Smooth muscle cell (in vitro differentiated cells): ENCODE measurements around the gene ZC3H13. TPM values are rescaled to one million over a fixed set of nuclear protein-coding genes. Genes with fewer than 3 reads are reported as not detected.

Experiments
- DNase-seq: peaks from one replicate; lab custom pipeline; 2025; ENCODE audit not compliant: unreplicated experiment; lab: John Stamatoyannopoulos, UW
- H2AFZ ChIP-seq: fragments of 200-600 bp; sonication (generic); 2 replicates; pipeline ENCODE4 v1.6.0; 2016; ENCODE audit warnings: antibody characterized with exemption, low read depth, mild to moderate bottlenecking
- H3F3A ChIP-seq: fragments of 200-600 bp; sonication (generic); 2 replicates; pipeline ENCODE4 v1.6.0; 2017; ENCODE audit warnings: antibody characterized with exemption, low read depth
- H3K27ac ChIP-seq: fragments of 200-600 bp; sonication (generic); 2 replicates; pipeline ENCODE4 v1.5.1; 2016; ENCODE audit warnings: low read depth, mild to moderate bottlenecking
- H3K27me3 ChIP-seq: fragments of 200-600 bp; sonication (generic); 2 replicates; pipeline ENCODE4 v1.6.1; 2016; ENCODE audit warnings: low read depth, mild to moderate bottlenecking
- H3K36me3 ChIP-seq: fragments of 200-600 bp; sonication (generic); 2 replicates; pipeline ENCODE4 v1.5.1; 2016; ENCODE audit warnings: low read depth
- H3K4me1 ChIP-seq: fragments of 200-600 bp; sonication (generic); 2 replicates; pipeline ENCODE4 v1.5.1; 2016; ENCODE audit warnings: low read depth
- H3K4me2 ChIP-seq: fragments of 200-600 bp; sonication (generic); 2 replicates; pipeline ENCODE4 v1.6.0; 2016; ENCODE audit warnings: mild to moderate bottlenecking
- H3K4me3 ChIP-seq: fragments of 200-600 bp; sonication (generic); 2 replicates; pipeline ENCODE4 v1.5.1; 2016; ENCODE audit warnings: mild to moderate bottlenecking
- H3K79me2 ChIP-seq: fragments of 200-600 bp; sonication (generic); 2 replicates; pipeline ENCODE4 v1.6.0; 2016; ENCODE audit warnings: low read depth, mild to moderate bottlenecking
- H3K9ac ChIP-seq: fragments of 200-600 bp; sonication (generic); 2 replicates; pipeline ENCODE4 v1.6.0; 2016; ENCODE audit warnings: low read depth
- H3K9me3 ChIP-seq: fragments of 200-600 bp; sonication (generic); replicated peaks from 2 replicates; pipeline ENCODE4 v1.5.1; 2016; ENCODE audit warnings: low read depth
- H4K20me1 ChIP-seq: fragments of 200-600 bp; sonication (generic); 2 replicates; pipeline ENCODE4 v1.6.0; 2016; ENCODE audit warnings: low read depth
- CTCF ChIP-seq: fragments of 200-600 bp; sonication (generic); IDR thresholded peaks from 2 replicates; pipeline ENCODE4 v1.5.1; 2017; ENCODE audit warnings: borderline replicate concordance, mild to moderate bottlenecking, antibody characterized with exemption; ENCODE audit not compliant: insufficient read depth, poor library complexity, severe bottlenecking
- WGBS: methylation state at CpG from one replicate; pipeline ENCODE4 v1.1.7; 2016; ENCODE audit warnings: low lambda C conversion rate; 5-methylcytosine and 5-hydroxymethylcytosine counted together
- polyA plus RNA-seq: library from polyadenylated mRNA; unstranded; fragments of >200 nt; fragmentation: Nextera tagmentation; extraction: Ambion mirVana; gene quantifications from 2 replicates; pipeline ENCODE4 v1.2.1, GENCODE V29; 2016
- total RNA-seq: library from RNA; depleted of rRNA; stranded (reverse); fragments of >200 nt; gene quantifications from 2 replicates; pipeline ENCODE4 v1.2.3, GENCODE V29; 2014

Gene ZC3H13
- total and polyA plus RNA-seq, 2 experiments from 2014 or later: 20.4 to 37.7 TPM

GRCh38 chr13:46101002-46101401 lies 48.5 kb upstream of the ZC3H13 start:
- H3K36me3 ChIP-seq: no peaks in the 10 kb centered on the region
- H3K9ac ChIP-seq: no peak overlapping the region
- no peak for DNase-seq
- H3K4me1 ChIP-seq: no peaks in the 10 kb centered on the region
- H3K27ac ChIP-seq: no peak overlapping the region
- no peaks in the 10 kb centered on the region for H3F3A ChIP-seq
- H3K79me2 ChIP-seq: no peaks in the 10 kb centered on the region
- H3K4me3 ChIP-seq: no peak overlapping the region
- H3K27me3 ChIP-seq: no peaks in the 10 kb centered on the region
- 91% methylated on average over 4 of the region's 4 CpGs for WGBS
- no peaks in the 10 kb centered on the region for H4K20me1 ChIP-seq
- H2AFZ ChIP-seq: no peak overlapping the region
- no peaks in the 10 kb centered on the region for H3K9me3 ChIP-seq
- no peak for TF ChIP-seq CTCF
- H3K4me2 ChIP-seq: no peak overlapping the region

GRCh38 chr13:46100191-46100815 lies 47.8 kb upstream of the ZC3H13 start:
- H3K4me3 ChIP-seq: no peak overlapping the region
- no peaks in the 10 kb centered on the region for H3K4me1 ChIP-seq
- no peak for TF ChIP-seq CTCF
- no peak overlapping the region for H2AFZ ChIP-seq
- 88% methylated on average over 1 of the region's 1 CpG for WGBS
- H3K27ac ChIP-seq: no peak overlapping the region
- no peak for DNase-seq
- H3K27me3 ChIP-seq: no peaks in the 10 kb centered on the region
- H3F3A ChIP-seq: no peaks in the 10 kb centered on the region
- no peak overlapping the region for H3K9ac ChIP-seq
- H3K36me3 ChIP-seq: no peaks in the 10 kb centered on the region
- no peaks in the 10 kb centered on the region for H4K20me1 ChIP-seq
- H3K79me2 ChIP-seq: no peaks in the 10 kb centered on the region
- no peak overlapping the region for H3K4me2 ChIP-seq
- H3K9me3 ChIP-seq: no peaks in the 10 kb centered on the region

- no peak overlapping the region for H3K9ac ChIP-seq
Measured at GRCh38 chr13:46097663-46098062, 45.1 kb upstream of the ZC3H13 start.

More at GRCh38 chr13:46097663-46098062, 45.1 kb upstream of the ZC3H13 start:
- 90% methylated on average over 4 of the region's 4 CpGs for WGBS
- Histone ChIP-seq H4K20me1 (no peaks in the 10 kb centered on the region), H3K27me3 (peaks cover 10% of the 10 kb centered on the region), H3K36me3 (no peaks in the 10 kb centered on the region), H3K27ac (no peak overlapping the region), H3K4me1 (no peaks in the 10 kb centered on the region), H3F3A (no peaks in the 10 kb centered on the region), H3K4me3 (no peak overlapping the region), H3K79me2 (no peaks in the 10 kb centered on the region), H2AFZ (no peak overlapping the region), H3K4me2 (no peak overlapping the region), H3K9me3 (no peaks in the 10 kb centered on the region)
- no peak for DNase-seq
- no peak for TF ChIP-seq CTCF
